Adrenal gland (tissue), 5 donors: ENCODE results near the gene AHDC1.

Experiments used
- CTCF ChIP-seq, 6 experiments: fragments of 450-650 bp in 4 of 6; fragments of 200-600 bp in 2 of 6; sonication (generic) in 1 of 6; IDR thresholded peaks; 1 replicate in 5 of 6; 2 replicates in 1 of 6; pipeline versions ENCODE4 v1.5.1 to v1.8.0; 2016 to 2021; ENCODE audit warnings: antibody characterized with exemption in 6 of 6, mild to moderate bottlenecking in 2 of 6, moderate library complexity in 1 of 6
- POLR2A ChIP-seq, 2 donors: fragments of 450-650 bp; IDR thresholded peaks; one replicate each; pipeline ENCODE4 v1.6.1; 2017; ENCODE audit warnings: antibody characterized with exemption in 2 of 2, mild to moderate bottlenecking in 2 of 2, moderate library complexity in 1 of 2
- donor health status: DM: no; HTN: no; CAD: no.

GRCh38 chr1:27603309-27603680, 649 bp downstream of the AHDC1 start:
- TF ChIP-seq CTCF (IDR thresholded peaks at IDR 0.05) (no peak), POLR2A (IDR thresholded peaks at IDR 0.05) (no peak)
